Amniotic epithelial cell (primary cell): ENCODE data around the gene PLEKHO1.

Source experiments
- DNase-seq: peaks from one replicate; pipeline ENCODE4 v3.0.0-alpha.2; 2010; ENCODE audit warnings: low read depth

Gene PLEKHO1

DNA sequence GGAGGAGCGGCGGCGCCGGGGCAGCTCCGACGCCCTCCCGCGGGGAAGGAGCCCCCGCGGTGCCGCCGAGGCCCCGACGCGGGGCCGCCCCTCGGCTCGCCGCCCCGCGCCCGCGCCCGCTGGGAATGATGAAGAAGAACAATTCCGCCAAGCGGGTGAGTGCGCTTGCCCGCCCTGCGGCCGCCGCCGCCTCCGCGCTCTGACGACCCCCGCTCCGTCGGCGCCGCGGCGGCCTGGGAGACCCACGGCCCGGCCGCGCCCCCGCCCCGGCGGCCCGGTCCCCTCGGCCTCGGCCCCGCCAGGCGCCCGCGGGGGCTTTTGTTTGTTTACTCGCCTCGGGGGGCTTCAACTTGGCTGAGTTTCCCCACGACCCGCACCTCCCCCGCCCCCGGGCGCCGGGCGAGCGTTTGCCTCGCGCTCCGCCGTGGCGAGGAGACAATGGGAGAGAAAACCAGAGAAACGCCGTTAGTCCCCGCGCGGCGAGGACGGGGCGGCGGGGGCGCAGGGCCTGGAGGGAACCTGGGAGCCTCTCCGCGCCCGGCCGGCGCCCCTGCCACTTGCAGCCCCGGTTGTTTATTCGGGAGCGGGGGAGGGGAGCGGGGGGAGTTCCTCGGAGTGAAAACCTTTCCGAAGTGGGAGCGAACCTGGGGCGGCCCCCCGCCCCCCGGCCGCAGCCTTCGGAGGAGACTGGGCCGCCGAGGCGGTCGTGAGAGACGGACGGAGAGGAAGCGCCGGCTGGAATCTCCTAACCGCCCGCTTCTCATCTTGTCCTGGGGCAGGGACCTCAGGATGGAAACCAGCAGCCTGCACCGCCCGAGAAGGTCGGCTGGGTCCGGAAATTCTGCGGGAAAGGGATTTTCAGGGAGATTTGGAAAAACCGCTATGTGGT is 661 bp downstream of the PLEKHO1 start:
- DNase-seq, result no peak

DNA sequence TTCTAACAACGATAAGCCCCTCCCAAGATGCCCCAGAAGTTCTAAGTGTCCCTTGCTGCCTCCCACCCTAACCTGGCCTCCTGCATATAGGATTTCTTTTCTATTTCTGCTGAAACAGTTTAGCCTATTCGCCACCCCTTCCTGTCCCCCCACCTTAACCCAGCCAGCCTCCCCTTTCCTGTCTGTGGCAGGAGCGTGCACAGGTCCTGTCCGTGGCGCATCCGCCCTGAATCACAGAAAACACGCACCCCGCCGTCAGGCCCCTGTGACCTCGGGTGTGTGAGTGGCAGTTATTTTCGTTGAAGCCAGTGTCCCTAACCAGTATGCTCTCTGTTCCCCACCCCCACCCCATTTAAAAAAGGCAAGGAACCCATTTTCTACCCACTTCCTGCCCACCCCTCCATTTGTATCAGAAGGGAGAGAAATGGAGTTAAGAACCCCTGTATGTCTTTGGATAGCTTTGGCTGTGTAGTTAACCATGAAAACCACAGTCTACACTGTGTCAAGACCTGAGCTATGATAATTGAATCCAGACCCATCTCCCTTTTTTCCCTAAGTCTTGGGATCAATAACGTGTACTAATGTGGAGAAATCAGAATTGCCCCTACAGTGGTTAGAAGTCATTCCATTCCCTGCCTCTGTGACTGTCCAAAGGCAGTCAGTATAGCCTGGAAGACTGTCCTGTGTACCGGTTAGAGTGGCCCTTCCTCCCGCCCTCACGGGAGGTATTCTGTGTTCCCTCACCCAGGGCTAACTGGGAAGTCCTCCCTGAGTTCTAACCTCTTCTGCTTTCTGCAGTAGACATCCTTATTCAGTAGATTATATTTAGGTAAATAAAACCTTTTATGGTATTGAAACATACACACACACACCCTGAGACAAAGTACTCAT is 1.8 kb downstream of the PLEKHO1 start:
- no peak for DNase-seq

- no peak for DNase-seq
Observed at GRCh38 chr1:150152182-150152536, 2.4 kb downstream of the PLEKHO1 start.

DNA sequence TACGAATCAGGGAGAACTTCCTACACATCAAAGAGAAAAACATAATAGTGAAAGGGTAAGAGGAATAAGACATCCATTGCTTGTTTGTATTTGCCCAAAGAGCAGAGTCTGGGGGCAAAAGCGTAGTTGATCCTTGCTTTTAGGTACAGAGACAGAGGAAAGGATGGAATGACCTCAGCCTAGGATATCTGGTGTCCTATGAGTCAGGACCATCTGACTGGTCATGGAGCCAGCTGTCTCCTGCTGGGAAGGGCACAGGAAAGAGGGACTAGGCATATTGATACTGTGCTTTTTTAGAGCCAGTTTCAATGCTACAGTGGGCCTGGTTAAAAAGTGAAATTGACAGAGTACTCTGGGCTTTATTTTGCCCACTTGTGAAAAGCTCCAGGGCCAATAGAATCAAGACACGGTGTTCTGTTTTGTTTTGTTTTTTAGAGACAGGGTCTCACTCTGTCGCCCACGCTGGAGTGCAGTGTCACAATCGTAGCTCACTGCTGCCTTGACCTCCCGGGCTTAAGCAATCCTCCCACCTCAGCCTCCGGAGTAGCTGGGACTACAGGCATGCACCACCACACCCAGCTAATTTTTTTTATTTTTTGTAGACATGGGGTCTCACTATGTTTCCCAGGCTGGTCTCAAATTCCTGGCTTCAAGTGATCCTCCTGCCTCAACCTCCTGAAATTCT is 3.2 kb downstream of the PLEKHO1 start:
- DNase-seq, result peak; percentile 63

DNA sequence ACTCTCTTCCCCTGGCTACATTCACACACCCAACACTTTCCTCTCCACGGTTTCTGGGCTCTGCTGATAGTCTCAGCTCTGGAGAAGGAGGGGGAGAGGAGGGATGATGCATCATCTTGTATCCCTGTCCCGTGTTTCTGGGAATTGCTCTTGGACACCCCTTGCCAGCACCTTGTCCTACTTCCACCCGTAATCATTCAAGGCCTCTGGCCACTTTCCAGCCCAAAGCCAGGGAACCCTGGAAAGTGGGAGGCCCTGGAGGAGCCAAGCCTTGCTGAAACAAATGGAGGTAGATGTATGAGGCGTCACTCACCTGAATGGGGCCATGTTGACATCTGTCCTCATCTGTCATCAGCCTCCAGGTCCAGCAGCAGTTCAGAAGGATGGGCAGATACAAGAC is 4.4 kb downstream of the PLEKHO1 start:
- DNase-seq, result no peak

DNA sequence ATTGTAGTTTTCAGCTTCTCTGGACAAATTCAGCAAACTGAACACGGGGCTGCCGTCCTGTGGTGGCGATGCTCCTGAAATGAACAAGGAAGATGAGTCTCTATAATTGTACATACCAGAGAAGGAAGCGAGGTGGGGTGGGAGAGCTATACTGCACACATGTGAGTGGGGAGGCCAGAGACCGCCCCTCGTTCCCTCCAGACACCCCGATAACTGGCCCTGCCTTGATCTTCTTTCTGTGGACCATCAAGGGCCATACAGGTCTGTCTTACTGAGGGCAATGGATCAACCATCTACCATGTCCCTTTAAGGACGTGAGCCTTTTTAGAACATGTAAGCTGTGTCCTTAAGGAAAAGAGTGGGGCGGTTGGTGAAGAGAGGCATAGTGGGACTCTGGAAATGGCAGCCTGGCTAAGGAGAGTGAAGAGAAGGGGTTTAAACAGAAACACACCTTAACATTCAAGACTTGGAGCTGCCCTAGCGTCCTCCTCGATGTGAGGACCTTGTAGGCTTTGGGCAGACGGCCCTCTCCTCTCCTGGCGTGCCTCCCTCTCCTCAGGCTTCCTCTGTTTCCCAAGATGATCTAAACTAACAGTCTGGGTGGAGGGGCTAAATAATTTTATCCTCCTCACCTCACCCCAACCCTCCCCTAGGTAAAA is 5.8 kb downstream of the PLEKHO1 start:
- DNase-seq, result no peak

DNA sequence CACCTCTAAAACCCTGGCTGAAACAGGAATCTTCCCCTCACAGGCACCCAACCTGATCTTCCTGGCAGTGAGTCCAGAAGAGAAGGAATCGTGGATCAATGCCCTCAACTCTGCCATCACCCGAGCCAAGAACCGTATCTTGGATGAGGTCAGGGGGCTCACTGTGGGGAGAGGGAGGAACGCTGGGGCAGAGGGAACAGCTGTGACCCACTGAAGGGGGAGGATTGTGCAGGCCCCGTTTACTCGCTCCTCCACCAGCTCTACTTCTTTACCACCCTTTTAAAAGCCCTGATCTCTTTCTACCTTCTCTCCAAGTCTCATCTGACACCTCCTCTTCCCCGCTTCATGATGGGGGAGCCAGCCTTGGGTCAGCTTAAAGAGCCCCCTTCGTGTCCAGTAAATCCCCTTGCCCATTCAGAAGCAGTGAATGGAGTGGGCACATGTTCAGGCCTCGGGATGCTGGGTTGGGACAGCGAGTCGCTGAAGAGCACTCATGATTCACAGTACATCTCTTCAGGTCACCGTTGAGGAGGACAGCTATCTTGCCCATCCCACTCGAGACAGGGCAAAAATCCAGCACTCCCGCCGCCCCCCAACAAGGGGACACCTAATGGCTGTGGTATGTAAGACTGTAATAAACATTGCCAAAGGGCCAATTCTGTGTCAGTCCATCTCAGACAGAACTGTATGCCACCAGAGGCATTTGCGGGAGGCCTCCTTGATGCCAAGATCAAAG is 7.3 kb downstream of the PLEKHO1 start:
- DNase-seq, result no peak

GRCh38 chr1:150159550-150159949 is 9.8 kb downstream of the PLEKHO1 start:
- no peak for DNase-seq

DNA sequence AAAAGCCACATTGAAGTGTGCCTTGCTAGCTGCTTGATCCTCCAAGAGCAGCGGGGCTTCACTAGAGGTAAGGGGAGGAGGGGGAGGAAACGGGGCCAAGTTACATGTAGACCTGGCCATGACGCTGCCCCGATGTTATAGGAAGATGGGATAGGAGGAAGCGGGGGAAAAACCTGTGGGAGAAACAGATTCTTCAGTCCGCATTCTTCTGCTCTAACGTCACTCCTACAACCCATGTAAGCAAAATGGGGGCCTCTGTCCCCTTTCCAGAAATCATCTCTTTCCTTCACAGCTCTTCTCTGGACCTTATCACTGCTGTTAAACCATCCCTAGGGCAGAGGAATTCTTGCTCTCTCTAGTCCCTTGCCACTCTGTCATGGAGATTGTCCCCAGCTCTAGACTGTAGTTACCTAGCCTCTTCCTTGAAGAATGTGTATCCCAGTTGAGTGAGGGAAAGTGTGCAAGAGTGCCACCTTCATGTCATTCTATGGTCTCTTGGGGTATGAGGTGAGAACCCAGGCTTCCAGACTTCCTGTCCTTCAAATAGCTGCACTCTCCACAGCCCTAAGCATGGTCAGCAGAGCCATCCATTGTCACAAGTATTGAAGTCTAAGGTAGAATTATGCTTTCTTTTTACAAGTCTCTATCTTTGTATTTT is 11.4 kb downstream of the PLEKHO1 start:
- DNase-seq, result peak; percentile 86

DNA sequence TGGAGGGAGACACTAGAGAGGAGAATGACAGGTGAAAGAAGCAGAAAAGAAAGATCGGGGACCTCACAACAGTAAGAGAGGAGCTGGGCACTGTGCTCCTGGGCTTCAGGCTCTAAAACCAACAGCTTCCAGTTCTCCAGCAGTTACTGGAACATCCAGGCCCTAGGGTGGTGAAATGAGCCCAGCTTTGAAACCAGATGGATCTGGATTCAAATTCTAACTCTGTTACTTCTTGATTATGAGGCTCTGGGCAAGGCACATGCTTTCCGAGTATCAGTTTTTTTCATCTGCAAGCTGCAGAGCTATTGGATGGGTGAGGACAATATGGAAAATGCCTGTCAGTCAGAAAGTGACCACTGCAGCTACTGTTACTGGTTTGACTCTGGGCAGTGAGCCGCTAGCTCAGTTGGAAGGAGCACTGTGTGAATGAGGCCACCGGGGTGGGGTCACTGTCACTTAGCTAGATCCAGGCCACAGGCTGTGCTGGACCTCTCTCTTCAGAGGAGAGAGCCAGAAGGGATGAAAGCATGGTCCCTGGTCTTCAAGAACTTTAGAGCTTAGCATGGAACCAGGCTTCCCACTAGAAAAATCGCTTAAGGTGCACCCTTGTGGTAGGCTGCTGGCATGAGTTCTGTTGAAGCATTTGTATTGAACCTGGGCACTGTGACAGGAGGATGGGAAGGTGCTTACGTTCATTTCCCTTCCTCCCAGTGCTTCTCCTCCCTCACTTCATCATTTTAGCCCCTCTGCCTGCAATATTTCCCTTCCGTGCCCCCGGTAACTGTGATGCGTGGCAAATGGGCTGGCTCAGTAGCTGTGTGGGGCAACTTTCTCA is 12.2 kb downstream of the PLEKHO1 start:
- peak; percentile 46 for DNase-seq

DNA sequence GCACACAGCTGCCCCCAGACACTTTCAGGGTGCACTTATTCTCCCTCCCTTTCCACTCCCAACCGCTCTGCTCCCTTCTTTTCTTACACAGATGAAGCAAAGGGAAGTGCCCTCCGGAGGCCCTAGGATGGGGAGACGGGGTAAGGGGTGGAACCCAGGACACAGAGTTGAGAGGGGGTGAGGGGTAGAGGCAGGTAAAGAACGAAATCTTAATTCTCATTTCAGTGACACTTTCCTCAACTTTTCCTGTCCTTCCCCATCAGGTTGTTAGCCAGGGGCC is 12.8 kb downstream of the PLEKHO1 start:
- DNase-seq, result no peak

- DNase-seq, result peak; percentile 100
Observed at GRCh38 chr1:150162862-150163706, 13.4 kb downstream of the PLEKHO1 start.

DNA sequence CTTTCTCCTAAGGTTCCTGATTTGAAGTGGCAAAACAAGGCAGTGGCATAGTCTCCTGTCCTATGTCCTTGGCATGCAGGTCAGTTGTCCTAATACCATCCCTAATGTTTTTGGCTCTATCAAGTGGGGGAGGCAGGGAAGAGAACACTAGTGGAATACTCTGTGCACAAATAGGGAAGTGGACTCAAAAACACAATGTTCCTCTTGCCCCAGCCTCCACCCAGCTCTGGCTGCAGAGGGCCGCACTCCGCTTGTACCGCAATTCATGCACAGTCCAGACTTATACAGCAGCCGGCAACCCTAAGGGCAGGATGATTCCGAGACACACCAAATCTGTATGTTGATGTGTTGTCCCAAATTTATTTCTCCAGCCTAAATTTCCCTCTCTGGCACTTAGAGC is 14.5 kb downstream of the PLEKHO1 start:
- no peak for DNase-seq

- DNase-seq, result no peak
Observed at GRCh38 chr1:150164779-150165178, 15.1 kb downstream of the PLEKHO1 start.

- DNase-seq, result peak; percentile 39
Observed at GRCh38 chr1:150165622-150166612, 16.2 kb downstream of the PLEKHO1 start.

DNA sequence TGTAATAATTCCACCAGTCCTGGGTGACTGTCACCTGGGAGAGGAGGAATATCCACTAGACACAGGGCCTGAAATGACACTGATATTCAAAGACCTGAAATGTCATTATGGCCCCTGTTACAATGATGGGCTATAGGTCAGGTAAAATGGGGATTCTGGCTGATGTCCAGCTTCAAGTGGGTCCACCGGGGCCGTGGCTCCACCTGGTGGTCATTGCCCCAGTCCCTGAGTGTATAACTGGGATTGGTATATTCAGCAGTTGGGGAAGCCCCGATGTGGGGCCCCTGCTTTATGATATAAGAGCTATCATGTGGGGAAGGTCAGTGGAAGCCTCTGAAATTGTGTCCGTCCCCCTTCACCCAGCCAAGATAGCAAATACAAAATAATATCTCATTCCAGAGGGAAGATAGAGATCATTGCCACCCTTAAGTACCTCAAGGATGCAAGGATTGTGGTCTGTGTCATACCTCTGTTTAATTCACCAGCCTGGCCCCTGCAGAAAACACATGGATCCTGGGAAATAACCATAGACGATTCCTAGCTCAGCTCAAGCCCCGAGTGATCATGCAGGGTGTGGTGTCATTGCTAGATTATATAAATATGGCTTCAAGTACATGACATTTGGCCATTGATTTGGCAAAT is 19.4 kb downstream of the PLEKHO1 start:
- peak; percentile 51 for DNase-seq

DNA sequence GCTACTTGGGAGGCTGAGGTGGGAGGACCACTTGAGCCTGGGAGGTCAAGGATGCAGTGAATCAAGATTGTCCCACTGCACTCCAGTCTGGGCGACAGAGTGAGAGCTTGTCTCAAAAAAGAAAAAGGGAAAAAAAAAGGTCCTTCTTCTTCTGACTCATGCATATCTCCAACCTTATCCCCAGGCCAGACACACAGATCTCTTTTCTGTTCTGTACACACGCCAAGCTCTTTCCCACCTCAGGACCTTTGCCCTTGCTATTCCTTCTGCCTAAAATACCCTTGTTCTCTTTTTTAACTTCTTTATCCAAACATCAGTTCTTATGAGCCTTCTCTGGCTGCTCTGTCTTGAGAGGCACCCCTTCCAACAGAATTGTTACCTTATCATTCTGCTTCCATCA is 22.1 kb downstream of the PLEKHO1 start:
- no peak for DNase-seq
